GM18870 (cell line): ENCODE measurements around the gene APOO.

Source experiments
- ATAC-seq: cut with Tn5 transposase; IDR thresholded peaks from one replicate; pipeline ENCODE4 v1.9.1; 2021; ENCODE audit warnings: moderate library complexity; ENCODE audit not compliant: unreplicated experiment

The APOO gene

GRCh38 chrX:23788946-23789345 lies 118.8 kb downstream of the APOO start:
- ATAC-seq, result no peak

DNA sequence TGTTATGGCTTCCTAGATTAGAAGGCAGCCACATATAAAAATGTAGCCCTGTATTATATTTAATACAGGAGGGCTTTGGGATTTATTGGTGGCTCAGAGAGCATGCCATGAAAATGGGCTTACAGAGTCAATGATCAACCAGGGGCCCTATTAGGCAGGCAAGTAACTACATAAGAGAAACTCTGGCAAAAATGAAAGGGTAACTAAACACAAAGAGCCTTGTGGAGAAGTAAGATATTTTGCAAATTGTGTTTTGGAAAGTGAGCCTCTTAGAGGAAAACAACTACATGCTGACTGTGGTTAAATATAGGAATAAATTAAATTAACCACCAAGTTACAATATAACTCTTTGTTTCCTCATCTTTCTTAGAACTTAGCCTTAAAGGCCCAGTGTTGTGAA lies 119.2 kb downstream of the APOO start:
- peak; percentile 59 for ATAC-seq

- ATAC-seq, result no peak
Observed at GRCh38 chrX:23787745-23788118, 120.0 kb downstream of the APOO start.

- ATAC-seq, result no peak
Observed at GRCh38 chrX:23786268-23786815, 121.4 kb downstream of the APOO start.

DNA sequence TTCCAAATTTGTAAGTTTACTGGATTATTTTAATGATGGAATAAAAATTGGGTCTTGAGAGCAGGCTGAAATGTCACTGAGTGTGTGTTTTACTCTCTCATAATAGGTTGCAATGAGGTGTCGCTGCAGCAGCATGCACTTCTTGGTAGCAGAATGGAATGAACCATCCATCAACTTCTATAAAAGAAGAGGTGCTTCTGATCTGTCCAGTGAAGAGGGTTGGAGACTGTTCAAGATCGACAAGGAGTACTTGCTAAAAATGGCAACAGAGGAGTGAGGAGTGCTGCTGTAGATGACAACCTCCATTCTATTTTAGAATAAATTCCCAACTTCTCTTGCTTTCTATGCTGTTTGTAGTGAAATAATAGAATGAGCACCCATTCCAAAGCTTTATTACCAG lies 122.2 kb downstream of the APOO start:
- ATAC-seq, result no peak

GRCh38 chrX:23784470-23785331 lies 123.0 kb downstream of the APOO start:
- ATAC-seq, result no peak

- no peak for ATAC-seq
Observed at GRCh38 chrX:23783589-23784469, 123.9 kb downstream of the APOO start.
